Inflammatory macrophage (primary cell): ENCODE data around the gene EYA4.

Experiments used
- DNase-seq, 2 donors: peaks; one replicate each; pipeline ENCODE4 v3.0.0-alpha.2; 2020 to 2022

Gene EYA4

DNA sequence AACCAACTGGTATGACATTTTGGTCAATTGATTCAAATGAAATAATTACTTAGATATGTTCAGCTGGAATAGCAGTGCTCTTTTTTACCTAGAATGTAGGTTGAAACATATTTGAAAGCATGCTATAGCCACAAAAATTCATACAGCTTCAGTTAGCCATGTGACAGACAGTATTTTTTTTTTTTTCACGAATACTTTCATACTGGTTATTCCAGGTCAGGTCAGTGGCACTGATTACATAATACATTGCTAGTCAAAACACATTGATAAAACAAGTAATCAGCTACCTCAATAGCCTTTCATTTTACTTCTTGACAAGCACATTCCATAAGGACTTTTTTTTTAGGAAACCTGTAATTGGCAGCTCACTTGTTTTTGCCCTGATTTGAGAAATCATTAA lies 222.6 kb downstream of the EYA4 start:
- DNase-seq: no peak

DNA sequence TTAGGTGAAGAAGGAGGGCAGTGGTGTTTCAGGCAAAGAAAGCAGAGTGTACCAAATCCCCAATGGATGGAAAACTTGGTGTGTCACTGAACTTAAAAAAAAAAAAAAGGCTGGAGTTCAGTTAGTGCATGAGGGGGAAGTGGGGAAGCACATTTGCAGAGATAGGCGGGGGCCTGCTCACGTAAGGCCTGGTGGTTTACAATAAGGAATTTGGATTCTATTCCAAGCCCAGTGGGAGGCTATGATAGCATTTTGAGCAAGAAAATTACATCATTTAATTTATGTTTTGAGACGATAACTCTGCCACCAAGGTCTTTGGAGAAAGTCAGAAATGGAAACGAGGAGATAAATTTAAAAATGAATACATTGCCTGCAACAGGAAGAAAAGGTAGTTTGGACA lies 225.5 kb downstream of the EYA4 start:
- no peak for DNase-seq

DNA sequence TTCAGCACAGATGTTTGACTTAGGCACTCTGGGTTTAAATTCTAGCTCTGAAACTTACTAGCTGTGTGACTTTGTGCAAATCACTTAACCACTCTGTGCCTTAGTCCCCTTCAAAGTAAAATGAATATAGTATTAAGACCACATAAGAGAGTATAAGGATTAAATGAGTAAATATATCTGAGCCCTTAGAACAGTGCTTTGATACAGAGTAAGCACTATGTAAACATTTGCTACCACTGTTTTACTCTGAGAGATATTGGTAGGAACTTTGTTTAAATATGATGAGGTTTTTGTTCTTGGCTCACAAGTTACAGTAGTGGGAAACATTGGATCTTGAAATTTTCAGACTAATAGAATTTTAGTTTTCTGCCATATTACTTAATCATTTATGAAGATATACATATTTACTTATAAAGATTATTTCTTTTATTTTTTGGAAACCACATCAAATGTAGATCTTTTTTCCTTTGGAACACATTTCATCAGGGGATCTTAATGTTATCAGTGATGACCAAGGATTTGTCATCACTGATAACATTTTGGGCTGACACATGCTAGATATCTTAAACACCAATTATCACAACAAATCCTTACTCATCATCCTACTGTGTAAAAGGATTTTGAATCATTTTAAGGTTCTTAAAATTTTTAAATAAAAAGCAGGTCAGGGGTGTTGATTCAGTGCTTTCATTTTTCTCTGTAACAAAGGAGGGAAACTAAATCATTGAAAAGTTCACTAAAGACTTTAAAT lies 226.2 kb downstream of the EYA4 start:
- DNase-seq: no peak

DNA sequence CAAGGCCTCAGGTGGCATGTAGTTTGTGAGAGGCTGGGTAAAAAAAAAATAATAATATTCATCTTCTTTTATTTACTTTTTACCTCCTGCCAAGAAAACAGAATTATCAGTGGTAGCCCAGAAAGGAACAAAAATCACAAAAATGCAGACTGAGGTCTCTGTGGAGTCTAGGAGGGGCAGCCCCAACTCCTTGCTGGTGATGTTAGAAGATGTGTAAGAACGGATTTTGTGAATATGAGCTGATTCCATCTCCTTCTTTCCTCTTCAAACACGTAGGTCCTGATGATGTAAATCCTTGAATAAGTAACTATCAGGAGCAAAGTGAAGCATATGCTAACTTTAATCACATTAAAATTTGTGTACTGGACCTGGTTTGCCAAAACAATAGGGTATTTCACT lies 226.8 kb downstream of the EYA4 start:
- DNase-seq: no peak

GRCh38 chr6:133468591-133468990 lies 227.4 kb downstream of the EYA4 start:
- DNase-seq: no peak

DNA sequence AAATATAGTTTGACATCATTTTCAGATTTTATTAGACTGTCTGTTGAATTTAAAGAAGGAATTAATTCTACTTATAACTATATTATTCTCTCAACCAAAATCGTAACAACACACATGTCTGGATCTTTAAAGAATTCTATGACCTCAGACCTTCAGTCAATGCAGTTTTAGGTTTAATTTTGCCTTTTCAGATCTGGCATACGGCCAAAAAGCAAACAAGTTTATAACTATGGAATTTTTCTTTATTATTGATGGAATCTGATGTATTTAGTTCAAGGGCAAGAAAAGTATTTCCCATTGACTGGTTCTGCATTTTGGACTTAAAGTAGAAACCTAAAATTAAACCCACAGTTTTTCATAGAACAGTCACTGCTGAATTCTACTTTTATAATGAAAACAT lies 233.4 kb downstream of the EYA4 start:
- DNase-seq: no peak

DNA sequence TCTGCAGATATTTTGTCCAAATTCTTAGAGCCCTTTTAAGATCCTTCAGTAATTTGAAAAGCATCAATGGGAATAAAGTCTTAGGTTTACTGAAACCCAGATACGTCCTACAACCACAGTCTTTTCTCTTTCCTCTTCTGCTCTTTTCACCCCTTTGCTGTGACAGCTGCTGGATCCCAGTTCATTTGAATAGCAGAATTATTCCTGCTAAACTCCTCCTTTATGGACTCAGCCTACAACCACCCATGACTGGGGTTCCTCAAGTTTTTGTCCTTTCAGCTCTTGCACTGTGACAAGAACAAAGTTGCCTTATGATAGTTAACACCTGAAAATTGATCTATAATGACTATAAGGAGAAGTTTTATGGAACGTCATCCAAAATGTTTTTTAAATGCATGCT lies 237.5 kb downstream of the EYA4 start:
- DNase-seq: no peak

GRCh38 chr6:133487174-133487573 lies 246.0 kb downstream of the EYA4 start:
- no peak for DNase-seq

GRCh38 chr6:133495205-133495903 lies 254.2 kb downstream of the EYA4 start:
- DNase-seq: no peak

- no peak for DNase-seq
Measured at GRCh38 chr6:133499662-133500061, 258.5 kb downstream of the EYA4 start.

DNA sequence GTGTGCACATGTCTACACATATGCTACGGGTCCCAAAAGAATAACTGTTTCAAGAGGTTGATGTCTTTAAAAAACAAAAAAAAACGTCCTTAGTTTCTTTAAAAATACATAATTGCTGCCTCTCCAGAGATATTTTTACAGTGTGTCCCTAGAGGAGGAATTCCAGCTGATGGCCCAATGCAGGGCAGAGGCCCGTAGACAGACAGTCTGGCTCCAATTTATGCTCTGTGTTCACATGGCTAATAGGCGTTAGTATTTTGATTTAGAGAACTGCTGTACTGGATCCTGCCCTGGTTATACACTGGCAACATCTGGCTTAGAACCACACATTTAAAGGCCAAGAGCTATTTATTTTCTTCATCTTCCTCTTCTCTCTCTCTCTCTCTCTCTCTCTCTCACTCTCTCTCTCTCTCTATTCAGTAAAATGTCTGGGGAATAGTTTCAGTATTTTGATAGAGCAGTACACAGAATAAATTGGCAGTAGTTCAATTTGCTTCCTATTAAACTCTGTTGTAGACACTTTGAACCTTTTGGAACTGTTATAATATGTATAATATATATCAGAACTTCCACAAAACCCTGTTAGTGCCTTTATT lies 260.6 kb downstream of the EYA4 start:
- DNase-seq: no peak

DNA sequence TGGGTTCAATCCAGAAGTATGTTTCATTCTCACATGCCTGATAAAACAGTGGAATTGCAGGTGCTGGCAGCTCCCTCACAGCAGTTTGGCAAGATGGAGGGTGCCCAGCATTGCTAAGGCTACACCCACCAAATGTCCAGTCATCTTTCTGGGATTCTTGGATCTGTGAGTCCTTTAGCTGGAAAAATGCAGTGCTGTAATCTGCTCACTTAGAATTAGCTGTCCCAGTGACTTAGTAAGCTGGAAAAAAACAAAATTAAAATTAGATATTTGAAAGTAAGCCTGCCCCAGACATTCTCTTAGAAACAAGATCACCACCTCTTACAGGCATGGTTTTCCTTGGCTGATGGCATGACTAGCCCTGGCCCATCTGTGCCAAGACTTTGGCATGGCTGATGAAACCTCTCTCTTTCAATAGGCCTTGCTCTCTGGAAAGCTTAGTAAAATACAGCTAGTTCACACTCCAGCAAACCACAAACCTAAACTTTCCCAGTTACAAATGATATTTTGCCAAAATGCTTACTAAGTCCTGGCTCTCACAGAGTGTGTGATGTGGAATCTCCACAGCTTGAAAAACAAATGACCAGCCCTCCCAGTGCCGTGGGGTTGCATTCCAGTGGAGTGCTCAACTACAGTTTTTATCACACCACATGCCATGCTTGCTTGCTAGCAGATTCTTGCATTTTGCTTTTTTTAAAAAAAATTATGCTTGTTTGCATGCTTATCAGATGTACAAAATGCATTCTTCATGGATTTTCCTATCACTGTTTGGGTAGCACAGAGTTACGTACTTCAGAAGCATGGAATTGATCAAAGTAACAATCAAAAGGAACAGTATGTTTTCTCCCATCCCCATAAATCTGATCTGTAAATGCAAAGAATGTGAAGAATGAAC lies 261.5 kb downstream of the EYA4 start:
- no peak for DNase-seq

- DNase-seq: no peak
Measured at GRCh38 chr6:133503336-133503729, 262.2 kb downstream of the EYA4 start.

GRCh38 chr6:133504158-133504557 lies 263.0 kb downstream of the EYA4 start:
- DNase-seq: no peak

DNA sequence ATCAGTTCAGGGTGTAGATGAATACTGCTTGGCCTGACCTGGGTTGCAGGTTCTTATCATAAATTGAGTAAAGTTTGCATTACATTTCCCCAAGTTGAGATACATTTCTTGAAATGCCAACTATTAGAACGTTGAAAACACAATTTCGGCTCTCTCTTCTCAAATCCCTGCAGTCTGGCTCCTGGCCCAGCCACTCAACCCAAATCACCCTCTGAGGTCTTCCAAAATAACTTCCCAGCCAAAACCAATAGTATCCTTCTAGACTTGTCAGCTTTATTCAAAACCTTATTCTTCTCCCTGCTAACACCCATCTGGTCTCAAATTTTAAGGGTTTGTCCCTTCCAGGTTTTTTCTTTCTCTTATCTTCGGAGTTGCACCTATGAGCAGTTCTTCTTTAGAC lies 263.6 kb downstream of the EYA4 start:
- no peak for DNase-seq

GRCh38 chr6:133505681-133506080 lies 264.5 kb downstream of the EYA4 start:
- DNase-seq: no peak

GRCh38 chr6:133512410-133513016 lies 271.4 kb downstream of the EYA4 start:
- DNase-seq: peak; percentile 16 to 19

- no peak for DNase-seq
Measured at GRCh38 chr6:133523816-133524215, 282.7 kb downstream of the EYA4 start.

DNA sequence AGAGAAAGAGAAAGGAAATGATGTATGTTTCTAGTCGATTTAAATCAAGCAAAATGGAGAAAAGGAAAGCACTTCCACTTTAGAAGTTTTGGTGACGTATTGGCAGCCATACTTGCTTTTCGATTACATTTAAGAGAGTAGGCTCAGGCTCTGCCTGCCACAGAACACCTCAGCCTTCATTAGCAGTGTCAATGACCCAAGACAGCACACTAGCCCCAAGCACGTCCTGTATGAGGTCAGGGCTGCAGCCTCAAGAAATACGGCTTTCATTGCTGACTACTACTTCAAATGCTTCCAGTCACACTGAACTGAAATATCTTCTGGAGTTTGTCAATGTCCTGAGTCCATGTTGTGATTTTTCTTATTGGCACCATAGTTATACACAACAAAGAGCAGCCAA lies 285.3 kb downstream of the EYA4 start:
- DNase-seq: no peak

- no peak for DNase-seq
Measured at GRCh38 chr6:133528566-133528965, 287.4 kb downstream of the EYA4 start.

DNA sequence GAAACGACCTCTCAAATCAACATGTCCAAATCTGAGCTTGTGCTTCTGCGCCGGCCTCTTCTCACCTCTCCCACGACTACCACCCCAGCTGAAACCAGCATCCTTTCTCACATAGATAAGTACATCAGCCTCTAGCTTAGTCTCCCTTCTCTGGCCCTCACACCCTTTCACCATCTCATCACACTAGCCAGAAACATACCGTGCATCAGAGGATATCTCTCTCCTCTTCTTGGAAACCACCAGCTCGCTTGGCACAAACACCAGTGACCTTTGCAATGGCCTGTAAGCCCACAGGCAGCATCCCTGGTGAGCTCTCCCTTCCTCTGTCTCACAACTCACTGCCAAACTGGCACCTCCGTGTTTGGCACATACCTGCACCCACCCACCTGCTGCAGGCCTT lies 291.8 kb downstream of the EYA4 start:
- DNase-seq: no peak

GRCh38 chr6:133539502-133540259 lies 298.5 kb downstream of the EYA4 start:
- DNase-seq: no peak
